K562 (cell line): ENCODE measurements around the gene ERCC4. TPM values are rescaled to one million over a fixed set of nuclear protein-coding genes. Genes with fewer than 3 reads are reported as not detected.

ENCODE experiments used
- BCLAF1 ChIP-seq, 2 experiments: fragments of 450-650 bp in 1 of 2; IDR thresholded peaks; 2 replicates each; pipeline ENCODE4 v1.6.1; 2011 to 2017; ENCODE audit warnings: low read depth in 2 of 2, antibody characterized with exemption in 1 of 2, borderline replicate concordance in 1 of 2, low read length in 1 of 2, mild to moderate bottlenecking in 1 of 2, mixed read lengths in 1 of 2; ENCODE audit not compliant: control insufficient read depth in 1 of 2
- COPS2 ChIP-seq: fragments of 450-650 bp; conservative IDR thresholded peaks from 2 replicates; pipeline ENCODE4 v1.6.1; 2016; ENCODE audit warnings: mild to moderate bottlenecking, moderate library complexity
- ELF4 ChIP-seq: fragments of 450-650 bp; formaldehyde crosslinking; IDR thresholded peaks from 2 replicates; pipeline ENCODE4 v1.4.0; 2022; ENCODE audit warnings: missing genetic modification characterization
- FOXK2 ChIP-seq, 2 experiments: fragments of 450-650 bp; IDR thresholded peaks in 1 of 2; conservative IDR thresholded peaks in 1 of 2; 2 replicates each; pipeline ENCODE4 v1.6.1; 2016; ENCODE audit warnings: low read depth in 2 of 2, mild to moderate bottlenecking in 1 of 2
- GTF2F1 ChIP-seq: IDR thresholded peaks from 2 replicates; pipeline ENCODE4 v1.6.1; 2011; ENCODE audit warnings: low read depth, low read length, improper control_type of control experiment
- MTA1 ChIP-seq: fragments of 450-650 bp; IDR thresholded peaks from 2 replicates; pipeline ENCODE4 v1.6.1; 2017; ENCODE audit warnings: borderline replicate concordance
- NRF1 ChIP-seq, 2 experiments: fragments of 450-650 bp; IDR thresholded peaks in 1 of 2; conservative IDR thresholded peaks in 1 of 2; 2 replicates each; pipeline ENCODE4 v1.6.1; 2014; ENCODE audit warnings: mild to moderate bottlenecking in 2 of 2
- PHF8 ChIP-seq: fragments of 200-600 bp; sonication (generic); IDR thresholded peaks from 2 replicates; pipeline ENCODE4 v1.6.1; 2012; ENCODE audit warnings: mixed run types, mild to moderate bottlenecking, inconsistent platforms, low read length, moderate library complexity, borderline replicate concordance
- PHTF2 ChIP-seq: fragments of 250-450 bp; sonication (Bioruptor Pico); IDR thresholded peaks from 2 replicates; pipeline ENCODE4 v1.5.0; 2021; ENCODE audit warnings: mild to moderate bottlenecking
- POLR2A ChIP-seq: fragments of 450-650 bp; conservative IDR thresholded peaks from 2 replicates; pipeline ENCODE4 v1.6.1; 2016
- REST ChIP-seq, 2 experiments: fragments of 450-650 bp; formaldehyde crosslinking in 1 of 2; IDR thresholded peaks; 2 replicates each; pipeline versions ENCODE4 v1.4.0 to v1.6.1; 2014 to 2020; ENCODE audit warnings: mild to moderate bottlenecking in 2 of 2, borderline replicate concordance in 1 of 2, low read depth in 1 of 2
- RNF2 ChIP-seq: sonication (generic); IDR thresholded peaks from 2 replicates; pipeline ENCODE4 v1.6.1; 2016
- SNAPC5 ChIP-seq: fragments of 250-450 bp; sonication (Bioruptor Pico); IDR thresholded peaks from 2 replicates; pipeline ENCODE4 v1.8.0; 2021; ENCODE audit warnings: moderate library complexity, mild to moderate bottlenecking, inconsistent platforms
- SREBF1 ChIP-seq: fragments of 150-350 bp; IDR thresholded peaks from 2 replicates; pipeline ENCODE4 v1.6.1; 2014; ENCODE audit warnings: antibody characterized with exemption, low read depth, low read length, borderline replicate concordance
- ZEB2 ChIP-seq: fragments of 450-650 bp; IDR thresholded peaks from 2 replicates; pipeline ENCODE4 v1.6.1; 2016
- ZNF586 ChIP-seq: fragments of 450-650 bp; formaldehyde crosslinking; conservative IDR thresholded peaks from 2 replicates; pipeline ENCODE4 v1.4.0; 2020; ENCODE audit warnings: mild to moderate bottlenecking, moderate library complexity
- ZNF644 ChIP-seq: fragments of 200-800 bp; sonication (Bioruptor generic); IDR thresholded peaks from 2 replicates; pipeline ENCODE4 v1.6.1; 2016; ENCODE audit warnings: low read depth, missing genetic modification characterization, missing compliant biosample characterization
- ZSCAN29 ChIP-seq: fragments of 450-650 bp; IDR thresholded peaks from 2 replicates; pipeline ENCODE4 v1.6.1; 2017
- polyA plus RNA-seq, 8 experiments: library from polyadenylated mRNA; depleted of rRNA in 4 of 8; stranded (reverse) in 5 of 8; unstranded in 3 of 8; fragments of >200 nt; fragmentation: Nextera tagmentation in 2 of 8; fragmentation: Illumina TruSeq in 1 of 8; extraction: Ambion mirVana in 2 of 8; extraction: Trizol in 1 of 8; gene quantifications; 2 replicates each; pipeline versions ENCODE4 v1.2.1 to v1.2.3, GENCODE V29; 2011 to 2014; ENCODE audit warnings: inconsistent platforms in 1 of 8, missing spikeins in 1 of 8
- total RNA-seq, 7 experiments: library from RNA; depleted of rRNA in 6 of 7; stranded (reverse); fragments of >200 nt in 6 of 7; fragmentation: Illumina TruSeq in 2 of 7; extraction: Trizol in 2 of 7; gene quantifications; 2 replicates each; pipeline versions ENCODE4 v1.2.1 to v1.2.3, GENCODE V29; 2011 to 2021; ENCODE audit warnings: low replicate concordance in 1 of 7

Gene ERCC4
- total and polyA plus RNA-seq, 9 of the 15 experiments (the other 6 are each of a cell fraction or from before 2014, with no cell fraction given), result 3.7 to 10.5 (median 6.0) TPM

GRCh38 chr16:13919683-13920509, at the start of gene ERCC4 (continued):
- TF ChIP-seq SNAPC5 (CRISPR knock-in tag) (no peak), ELF4 (peak; percentile 31; the same call in 1 of the 2 replicates), ZEB2 (no peak), NRF1 (conservative IDR thresholded peaks at IDR 0.05 in 1 of 2, IDR thresholded peaks at IDR 0.05 in 1 of 2) (peak; percentile 65 to 68), BCLAF1 (IDR thresholded peaks at IDR 0.05; ENCODE audit: borderline replicate concordance in 1 of 2, control insufficient read depth in 1 of 2, low read depth in 2 of 2, low read length in 1 of 2) (no peak), ZSCAN29 (no peak), COPS2 (no peak), REST (IDR thresholded peaks at IDR 0.05; ENCODE audit: borderline replicate concordance) (no peak), REST (CRISPR knock-in tag; IDR thresholded peaks at IDR 0.05; ENCODE audit: low read depth) (no peak), FOXK2 (conservative IDR thresholded peaks at IDR 0.05 in 1 of 2, IDR thresholded peaks at IDR 0.05 in 1 of 2; ENCODE audit: low read depth in 2 of 2) (no peak), MTA1 (no peak), RNF2 (no peak), PHTF2 (CRISPR knock-in tag) (no peak), SREBF1 (no peak), ZNF586 (CRISPR knock-in tag) (no peak), ZNF644 (tag) (no peak), POLR2A (peak; percentile 91), PHF8 (peak; percentile 96), GTF2F1 (0 out of 2 replicates have a peak, but pooled peaks have one; percentile 29)
